ENCODE measurements around the gene GAGE12J. TPM values are rescaled to one million over a fixed set of nuclear protein-coding genes. Genes with fewer than 3 reads are reported as not detected.

Gene GAGE12J
- not detected in 2 replicates for total RNA-seq

GRCh38 chrX:49321737-49322136 lies at the start of gene GAGE12J:
Gene GAGE12J, plus strand, starts transcription at chrX:49322037. Its CDS starts 1,157 bp downstream, at chrX:49323194.

GRCh38 chrX:49303346-49303745 lies 18.5 kb upstream of the GAGE12J start, which contains the start of gene GAGE10:
Gene GAGE10, plus strand, starts transcription at chrX:49303646. Its CDS starts 1,214 bp downstream, at chrX:49304860.

GRCh38 chrX:49331282-49331681 lies 9.4 kb downstream of the GAGE12J start, which contains the start of gene GAGE13:
Gene GAGE13, plus strand, starts transcription at chrX:49331582. Its CDS starts 1,156 bp downstream, at chrX:49332738.

Other genes with a start within 250 kb of the GAGE12J start
- 14.0 and 15.2 TPM in 2 replicates for gene PRAF2, start 248.0 kb upstream of the GAGE12J start, total RNA-seq
- gene WDR45, start 242.2 kb upstream of the GAGE12J start, total RNA-seq: 65.3 and 152 TPM in 2 replicates
- 17.8 and 19.9 TPM in 2 replicates for gene GPKOW, start 198.3 kb upstream of the GAGE12J start, total RNA-seq
- gene MAGIX, start 159.3 kb upstream of the GAGE12J start, total RNA-seq: 1.1 and 3.3 TPM in 2 replicates
- gene PLP2, start 150.1 kb upstream of the GAGE12J start, total RNA-seq: 54.3 and 88.5 TPM in 2 replicates
- 5.0 and 6.3 TPM in 2 replicates for gene PRICKLE3, start 135.7 kb upstream of the GAGE12J start, total RNA-seq
- gene SYP, start 121.8 kb upstream of the GAGE12J start, total RNA-seq: under 0.01 and 0.29 TPM in 2 replicates
- not detected in 2 replicates for gene CACNA1F, start 88.7 kb upstream of the GAGE12J start, total RNA-seq
- 12.0 and 20.9 TPM in 2 replicates for gene CCDC22, start 86.6 kb upstream of the GAGE12J start, total RNA-seq
- not detected in 2 replicates for gene FOXP3, start 57.3 kb upstream of the GAGE12J start, total RNA-seq
- 4.6 and 5.2 TPM in 2 replicates for gene PPP1R3F, start 52.2 kb upstream of the GAGE12J start, total RNA-seq
- not detected in 2 replicates for gene GAGE10, start 18.4 kb upstream of the GAGE12J start, total RNA-seq
- gene GAGE13, start 9.5 kb downstream of the GAGE12J start, total RNA-seq: not detected in 2 replicates
- gene GAGE12C, start 210.1 kb downstream of the GAGE12J start, total RNA-seq: not detected in 2 replicates
- gene GAGE12D, start 219.7 kb downstream of the GAGE12J start, total RNA-seq: not detected in 2 replicates
- not detected in 2 replicates for gene GAGE12E, start 229.3 kb downstream of the GAGE12J start, total RNA-seq
- not detected in 2 replicates for gene GAGE12F, start 238.8 kb downstream of the GAGE12J start, total RNA-seq
- not detected in 2 replicates for gene GAGE12G, start 248.4 kb downstream of the GAGE12J start, total RNA-seq